Hematopoietic multipotent progenitor cell treated with erythropoietin and hydrocortisone succinate and interleukin-3 and kit ligand, for 17 days (in vitro differentiated cells): Measurements from ENCODE around the gene USP10.

Experiments used
- DNase-seq: peaks from one replicate; pipeline ENCODE4 v3.0.0-alpha.2; 2015; ENCODE audit warnings: low spot score

USP10 gene

DNA sequence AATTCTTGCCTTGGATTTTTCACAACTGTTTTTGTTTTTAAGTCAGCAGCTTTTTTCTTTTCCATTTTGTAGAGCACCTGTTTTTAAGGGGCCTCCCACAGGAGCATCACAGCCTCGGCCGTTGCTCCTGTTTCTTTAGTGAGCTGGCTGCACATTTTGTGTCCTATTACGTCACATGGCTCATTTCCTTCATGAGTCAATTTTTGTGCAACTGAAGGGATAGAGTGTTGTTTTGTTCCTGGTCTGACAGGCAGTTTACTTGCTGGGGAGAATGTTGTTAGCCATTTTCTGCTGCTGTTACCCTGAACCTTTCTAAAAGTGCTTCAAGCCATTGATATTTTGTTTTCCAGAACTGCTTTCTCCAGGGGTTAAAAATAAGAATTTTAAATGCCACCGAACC is 75.0 kb downstream of the USP10 start:
- DNase-seq: no peak

- no peak for DNase-seq
Measured at GRCh38 chr16:84775262-84775810, 75.5 kb downstream of the USP10 start.

- no peak for DNase-seq
Measured at GRCh38 chr16:84777435-84777834, 77.6 kb downstream of the USP10 start.

- no peak for DNase-seq
Measured at GRCh38 chr16:84778720-84779119, 78.9 kb downstream of the USP10 start.

- no peak for DNase-seq
Measured at GRCh38 chr16:84780063-84780462, 80.3 kb downstream of the USP10 start.

GRCh38 chr16:84780544-84781376 is 81.0 kb downstream of the USP10 start:
- no peak for DNase-seq

GRCh38 chr16:84782846-84783245 is 83.0 kb downstream of the USP10 start:
- DNase-seq: no peak

GRCh38 chr16:84785843-84786581 is 86.2 kb downstream of the USP10 start:
- DNase-seq: no peak

DNA sequence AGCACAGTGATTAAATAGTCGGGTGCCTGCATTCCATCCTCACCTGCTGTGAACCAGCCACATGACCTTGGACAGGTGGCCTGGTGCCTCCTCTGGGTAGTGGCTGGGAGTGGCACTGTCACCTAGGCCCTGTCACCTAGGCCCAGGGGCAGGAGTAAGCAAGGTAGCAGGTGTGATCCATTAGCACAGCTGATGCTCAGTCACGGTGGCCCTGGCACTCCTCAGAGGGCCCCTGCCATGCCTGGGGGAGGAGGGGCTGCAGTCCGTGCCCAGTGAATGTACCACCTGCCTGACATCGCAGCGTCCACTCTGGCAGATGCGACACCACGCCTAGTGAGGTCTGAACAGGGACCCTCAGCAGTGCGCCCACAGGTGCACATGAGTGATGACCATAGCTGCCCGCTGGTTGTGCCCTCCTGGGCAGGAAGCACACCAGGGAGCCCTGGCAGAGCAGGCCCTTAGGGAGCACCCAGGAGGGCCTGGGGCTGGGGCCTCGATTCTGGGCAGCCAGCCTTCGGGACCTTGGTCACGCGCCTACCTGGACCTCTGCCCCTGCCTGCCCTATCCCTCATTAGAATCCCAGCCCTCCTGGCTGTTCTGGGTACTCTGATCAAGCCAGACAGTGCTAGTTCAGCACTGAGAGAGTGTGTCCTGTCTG is 86.9 kb downstream of the USP10 start:
- DNase-seq: no peak

DNA sequence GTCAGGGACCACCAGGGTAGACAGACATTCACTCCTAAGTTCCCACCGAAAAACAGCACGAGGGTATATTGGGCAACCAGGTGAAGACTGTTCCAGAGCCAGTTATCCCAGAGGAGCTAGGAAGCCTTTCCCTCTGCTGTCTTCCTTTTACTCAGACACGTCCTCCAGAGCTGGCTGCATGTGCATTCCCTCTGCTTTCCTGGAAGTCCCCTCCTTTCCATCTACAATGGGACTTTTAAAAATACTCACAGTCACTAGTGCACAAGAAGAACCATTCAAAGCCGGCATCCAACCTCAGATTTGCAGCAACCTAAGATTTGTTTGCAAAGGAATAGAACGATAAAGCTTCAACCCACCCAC is 87.4 kb downstream of the USP10 start:
- DNase-seq: no peak

DNA sequence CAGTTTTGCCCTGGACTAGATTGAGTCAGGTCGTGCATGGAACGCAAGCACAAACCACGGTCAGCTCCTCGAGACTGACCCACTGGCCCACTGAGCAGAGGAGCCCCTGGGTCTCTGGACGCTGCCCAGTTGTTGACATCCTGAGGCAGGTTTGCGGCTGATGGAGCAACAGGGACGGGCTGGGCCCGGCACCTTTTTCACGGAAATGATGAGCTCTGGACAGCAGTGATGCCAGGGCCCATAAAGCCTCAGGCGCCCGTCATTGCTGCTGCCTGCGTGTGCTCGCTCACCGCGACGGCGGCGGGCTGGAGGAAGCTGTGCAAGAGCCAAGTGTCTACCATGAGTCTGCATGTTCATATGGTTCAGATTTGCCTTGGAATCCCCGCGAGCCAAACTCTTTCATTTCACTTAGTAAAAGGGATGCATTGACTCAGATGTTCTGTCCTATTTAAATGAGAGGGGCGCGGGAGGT is 89.2 kb downstream of the USP10 start:
- DNase-seq: no peak

- no peak for DNase-seq
Measured at GRCh38 chr16:84789431-84789830, 89.6 kb downstream of the USP10 start.

GRCh38 chr16:84790301-84790700 is 90.5 kb downstream of the USP10 start:
- DNase-seq: no peak

- DNase-seq: no peak
Measured at GRCh38 chr16:84791088-84791487, 91.3 kb downstream of the USP10 start.

DNA sequence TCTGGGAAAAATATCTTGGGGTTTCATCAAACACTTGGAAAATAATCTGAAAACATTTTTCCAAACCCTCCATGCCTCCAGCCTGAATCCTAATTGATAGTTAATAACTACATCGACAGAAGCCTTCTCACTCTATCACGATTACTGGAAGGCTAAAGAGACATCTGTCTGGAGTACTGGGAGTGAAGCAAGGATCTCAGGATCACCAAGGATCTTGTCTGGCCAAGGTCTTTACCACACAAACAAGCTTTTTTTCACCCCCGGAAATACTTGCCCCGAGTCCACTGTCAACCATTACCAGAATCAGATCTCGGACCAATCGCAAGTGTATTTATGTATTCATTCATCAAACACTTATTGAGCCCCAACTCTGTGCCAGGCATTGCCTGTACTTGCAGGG is 91.7 kb downstream of the USP10 start:
- DNase-seq: no peak

DNA sequence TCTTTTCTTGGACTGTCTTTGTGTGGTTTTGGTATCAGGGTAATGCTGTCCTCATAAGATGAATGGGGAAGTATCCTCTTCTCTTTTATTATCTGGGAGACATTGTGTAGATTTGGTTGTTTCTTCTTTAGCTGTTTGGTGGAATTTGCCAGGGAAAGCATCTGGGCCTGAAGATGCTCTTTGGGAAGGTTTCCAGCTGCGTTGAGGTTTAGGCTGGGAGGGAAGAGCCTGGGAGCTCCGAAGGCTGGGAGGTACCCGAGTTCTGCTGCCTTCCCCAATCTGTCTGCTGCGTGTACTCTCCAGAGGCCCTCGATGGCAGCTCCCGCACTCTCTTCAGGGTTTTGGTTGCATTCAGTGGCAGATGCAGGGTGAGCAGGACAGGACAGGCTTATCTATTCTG is 94.4 kb downstream of the USP10 start:
- DNase-seq: no peak

DNA sequence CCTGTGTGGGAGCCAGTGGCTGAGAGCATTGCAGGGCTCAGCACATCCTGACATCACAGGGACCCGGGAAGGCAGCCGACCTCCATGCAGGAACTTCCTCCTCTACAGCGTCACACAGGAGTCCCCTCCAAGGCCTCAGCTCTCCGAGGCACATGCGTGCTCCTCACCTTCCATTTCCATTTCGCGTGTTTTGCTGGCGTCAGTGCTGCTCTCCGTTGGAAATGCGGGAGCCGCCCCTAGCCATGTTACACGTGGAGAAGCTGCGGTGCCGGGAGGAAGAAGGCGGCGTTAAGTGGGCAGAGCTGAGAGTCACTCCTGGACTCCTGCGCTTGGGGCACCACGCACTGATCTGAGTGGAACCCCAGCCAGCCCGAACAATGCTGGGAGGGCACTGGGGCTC is 94.8 kb downstream of the USP10 start:
- DNase-seq: no peak

DNA sequence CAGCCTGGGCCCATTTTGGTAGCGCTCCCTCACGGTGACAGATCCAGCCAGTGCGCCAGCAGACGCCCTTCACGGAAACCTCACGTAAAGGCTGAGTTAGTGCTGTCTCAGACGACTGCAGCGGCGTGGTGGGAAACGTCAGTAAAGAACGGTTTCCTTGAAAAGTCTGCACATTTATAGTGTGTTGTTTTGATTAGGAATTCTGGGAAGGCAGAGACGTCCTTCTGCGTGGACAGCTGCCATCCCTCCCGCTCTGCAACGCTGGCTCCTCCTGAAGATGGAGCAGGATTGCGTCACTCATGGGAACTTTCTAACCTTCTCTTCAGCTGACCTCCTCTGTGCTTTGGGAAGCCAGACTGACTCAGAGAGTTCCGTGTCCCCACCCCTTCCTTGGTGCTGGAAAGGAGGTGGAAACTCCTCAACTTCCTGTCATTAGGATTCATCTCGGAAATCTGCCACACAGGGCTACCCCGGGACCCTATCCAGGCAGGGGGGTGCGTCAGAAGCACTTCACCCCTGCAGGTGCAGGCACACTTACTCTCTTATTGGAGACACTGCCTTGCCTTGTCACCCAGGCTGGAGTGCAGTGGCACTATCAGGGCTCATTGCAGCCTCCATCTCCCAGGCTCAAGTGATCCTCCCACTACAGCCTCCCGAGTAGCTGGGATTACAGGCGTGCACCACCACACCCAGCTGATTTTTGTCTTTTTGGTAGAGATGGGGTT is 95.7 kb downstream of the USP10 start:
- DNase-seq: no peak

DNA sequence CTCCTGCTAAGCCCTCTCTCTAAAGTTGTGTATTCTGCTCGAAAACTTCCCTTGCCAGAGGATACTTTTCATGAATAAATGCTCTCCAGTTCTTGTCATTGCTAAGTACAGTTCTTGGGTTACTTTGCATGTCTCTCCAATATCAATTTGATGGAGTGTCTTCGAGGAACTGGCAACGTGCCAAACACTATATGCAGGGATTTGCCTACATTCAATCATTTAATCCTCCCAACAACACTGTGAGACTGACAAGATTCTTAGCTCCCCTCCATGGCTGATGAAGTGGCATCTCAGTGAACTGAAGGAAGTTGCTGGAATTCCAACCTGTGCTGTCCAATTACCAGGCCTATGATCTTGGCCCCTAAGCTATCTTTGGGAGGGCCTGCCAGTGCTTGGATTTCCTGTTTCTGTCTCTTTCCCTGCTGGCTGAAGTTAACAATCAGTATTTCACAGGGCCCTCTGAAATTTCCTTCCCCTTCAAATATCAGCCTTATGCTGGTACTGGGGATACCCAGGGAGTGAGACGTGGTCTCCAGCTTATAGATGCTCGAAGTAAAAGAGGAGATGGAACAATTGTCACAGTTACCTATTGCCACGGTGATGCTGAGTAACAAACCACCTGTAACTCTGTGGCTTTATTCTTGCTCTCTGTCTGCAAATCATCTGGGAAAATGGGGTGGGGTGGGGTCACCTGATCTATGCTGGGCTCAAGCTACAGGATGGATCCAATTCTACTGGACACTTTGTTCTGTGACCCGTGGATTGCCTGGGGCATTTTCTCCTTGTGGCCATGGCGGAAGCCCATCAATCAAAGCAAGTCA is 100.6 kb downstream of the USP10 start:
- DNase-seq: no peak

- no peak for DNase-seq
Measured at GRCh38 chr16:84803146-84803545, 103.3 kb downstream of the USP10 start.

DNA sequence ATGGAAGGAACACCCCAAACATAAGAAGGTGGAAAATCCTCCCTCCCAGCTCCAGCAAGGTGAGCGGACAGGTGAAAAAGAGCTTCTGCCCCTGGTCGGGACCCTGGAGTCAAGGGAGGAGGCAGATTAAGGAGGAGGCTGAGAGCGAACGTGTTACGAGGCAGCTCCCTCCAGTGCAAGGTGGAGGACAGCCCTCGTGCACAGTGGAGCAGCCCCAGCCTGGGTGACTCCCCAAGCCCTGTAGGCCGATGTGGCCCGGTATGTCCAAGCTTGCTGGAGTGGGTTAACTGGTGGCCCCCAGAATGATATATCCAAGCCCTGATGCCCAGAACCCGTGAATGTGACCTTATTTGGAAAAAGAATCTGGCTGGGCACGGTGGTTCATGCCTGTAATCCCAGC is 104.5 kb downstream of the USP10 start:
- DNase-seq: no peak
